HTR-8/SVneo (cell line): ENCODE measurements around the gene MRPL22.
"Not testable (repeated sequence)": the region's sequence is repeated elsewhere in the genome, so short reads cannot be mapped to it uniquely, and the experiment has no call there.

Experiments
- DNase-seq: peaks from one replicate; pipeline ENCODE4 v3.0.0; 2011; ENCODE audit warnings: low spot score, mixed read lengths; ENCODE audit not compliant: insufficient read length
- FAIRE-seq: peaks from 2 replicates; lab custom pipeline; 2011; peaks lifted over from hg19 to GRCh38; lab: Jason Lieb, UNC

Gene MRPL22

DNA sequence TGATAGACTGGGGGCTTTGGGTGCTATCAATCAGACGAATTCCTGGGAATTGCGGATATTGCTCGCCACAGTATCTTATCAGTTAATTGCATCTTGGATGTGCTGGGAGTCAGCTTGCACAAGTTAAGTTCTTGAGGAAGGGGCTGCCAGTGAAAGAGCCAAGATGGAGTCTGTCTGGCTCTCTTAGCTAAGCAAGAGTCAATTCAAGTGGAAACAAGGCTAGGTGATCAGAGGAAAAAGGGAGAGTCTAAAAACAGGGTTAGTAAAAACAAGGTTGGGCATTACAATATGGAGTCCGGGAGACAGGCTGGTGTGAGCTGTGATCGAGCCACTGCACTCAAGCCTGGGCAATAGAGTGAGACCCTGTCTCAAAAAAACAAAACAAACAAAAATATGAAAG lies 1.5 kb upstream of the MRPL22 start:
- DNase-seq, FAIRE-seq: not testable (repeated sequence)

- FAIRE-seq (no peak), DNase-seq (no peak)
Measured at GRCh38 chr5:154940375-154940771, 500 bp upstream of the MRPL22 start.

- no peak for DNase-seq
- no peak for FAIRE-seq
Measured at GRCh38 chr5:154943527-154943926, 2.7 kb downstream of the MRPL22 start.

GRCh38 chr5:154944716-154945115 lies 3.8 kb downstream of the MRPL22 start:
- no peak for FAIRE-seq
- DNase-seq = no peak

- DNase-seq (peak; percentile 11), FAIRE-seq (no peak)
Measured at GRCh38 chr5:154945695-154946301, 4.9 kb downstream of the MRPL22 start.

DNA sequence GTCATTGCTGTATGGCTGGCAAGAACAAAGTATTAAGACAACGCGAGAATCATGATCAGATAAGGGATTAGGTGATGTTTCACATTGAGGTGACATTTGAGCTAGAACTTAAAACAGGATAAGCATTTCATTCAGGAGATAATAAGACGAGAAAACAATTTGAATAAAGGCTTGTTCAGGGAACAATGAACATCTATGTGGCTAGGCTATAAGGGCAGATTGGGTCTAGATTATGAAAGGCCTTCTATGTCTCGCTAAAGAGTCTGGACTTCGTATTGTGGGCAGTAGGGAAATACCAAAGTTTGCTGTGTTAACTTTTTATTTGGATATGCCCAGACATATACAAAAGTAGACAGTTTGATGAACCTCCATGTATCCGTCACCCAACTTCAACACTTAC lies 6.9 kb downstream of the MRPL22 start:
- no peak for DNase-seq
- FAIRE-seq = no peak

GRCh38 chr5:154948313-154948712 lies 7.4 kb downstream of the MRPL22 start:
- FAIRE-seq (no peak), DNase-seq (no peak)

GRCh38 chr5:154949781-154950180 lies 8.9 kb downstream of the MRPL22 start:
- FAIRE-seq (no peak), DNase-seq (no peak)

- FAIRE-seq (no peak), DNase-seq (no peak)
Measured at GRCh38 chr5:154956712-154957111, 15.8 kb downstream of the MRPL22 start.

DNA sequence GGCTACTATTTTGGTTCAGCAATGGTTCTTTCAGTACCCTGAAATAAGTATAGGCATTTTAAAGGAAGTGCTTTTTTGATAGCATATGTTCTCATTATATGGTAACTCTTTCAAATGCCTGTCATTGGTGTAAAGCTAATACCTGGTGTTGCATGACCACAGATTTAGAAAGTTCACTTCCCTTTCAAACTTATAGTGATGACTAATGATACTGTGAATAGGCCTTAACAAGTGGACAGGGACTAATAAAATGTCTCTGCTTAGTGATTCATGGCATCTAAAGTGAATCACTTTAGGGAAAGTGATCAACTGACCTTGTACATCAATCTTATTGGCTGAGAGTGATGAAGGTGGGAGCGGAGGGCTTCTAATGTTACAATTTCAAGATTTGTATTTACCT lies 21.6 kb downstream of the MRPL22 start:
- no peak for FAIRE-seq
- peak; percentile 15 for DNase-seq

GRCh38 chr5:154966081-154966841 lies 25.4 kb downstream of the MRPL22 start:
- no peak for FAIRE-seq

GRCh38 chr5:154966874-154967273 lies 26.0 kb downstream of the MRPL22 start:
- FAIRE-seq (no peak), DNase-seq (no peak)

More at GRCh38 chr5:154966081-154966841, 25.4 kb downstream of the MRPL22 start:
- no peak for DNase-seq

GRCh38 chr5:154967421-154968024 lies 26.6 kb downstream of the MRPL22 start:
- DNase-seq (peak; percentile 8), FAIRE-seq (no peak)

DNA sequence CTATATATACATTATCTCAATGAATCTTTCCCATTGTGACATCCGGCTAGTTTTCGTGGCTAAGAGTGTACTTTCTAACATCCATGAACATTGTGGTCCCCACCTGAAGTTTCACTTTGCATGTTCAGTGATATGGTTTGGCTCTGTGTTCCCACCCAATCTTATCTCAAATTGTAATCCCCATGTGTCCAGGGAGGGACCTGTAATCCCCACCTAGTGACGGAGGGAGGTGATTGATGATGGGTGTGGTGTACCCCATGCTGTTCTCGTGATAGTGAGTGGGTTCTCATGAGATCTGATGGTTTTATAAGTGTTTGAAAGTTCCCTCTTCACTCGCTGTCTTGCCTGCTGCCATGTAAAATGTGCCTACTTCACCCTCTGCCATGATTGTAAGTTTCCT lies 28.1 kb downstream of the MRPL22 start:
- FAIRE-seq (no peak), DNase-seq (no peak)

GRCh38 chr5:154970759-154971158 lies 29.9 kb downstream of the MRPL22 start:
- no peak for DNase-seq

GRCh38 chr5:154971501-154971900 lies 30.6 kb downstream of the MRPL22 start:
- FAIRE-seq (no peak), DNase-seq (no peak)

More at GRCh38 chr5:154970759-154971158, 29.9 kb downstream of the MRPL22 start:
- FAIRE-seq = no peak

- no peak for FAIRE-seq
- peak; percentile 29 for DNase-seq
Measured at GRCh38 chr5:154972476-154973080, 31.7 kb downstream of the MRPL22 start.

GRCh38 chr5:154976082-154976481 lies 35.2 kb downstream of the MRPL22 start:
- FAIRE-seq, DNase-seq: not testable (repeated sequence)

DNA sequence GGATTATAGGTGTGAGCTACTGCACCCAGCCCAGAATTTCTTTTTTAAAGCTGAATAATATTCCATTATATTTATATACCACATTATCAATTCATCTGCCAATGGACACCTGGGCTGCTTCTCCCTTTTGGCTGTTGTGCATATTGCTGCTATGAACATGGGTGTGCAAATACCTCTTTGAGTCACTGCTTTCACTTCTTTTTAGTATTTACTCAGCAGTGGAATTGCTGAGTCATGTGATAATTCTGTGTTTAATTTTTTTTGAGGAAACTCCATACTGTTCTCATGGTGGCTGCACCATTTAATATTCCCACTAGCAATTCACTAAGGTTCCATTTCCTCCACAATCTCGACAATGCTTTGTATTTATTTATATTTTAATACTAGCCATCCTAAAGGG lies 36.5 kb downstream of the MRPL22 start:
- no peak for FAIRE-seq
- no peak for DNase-seq

DNA sequence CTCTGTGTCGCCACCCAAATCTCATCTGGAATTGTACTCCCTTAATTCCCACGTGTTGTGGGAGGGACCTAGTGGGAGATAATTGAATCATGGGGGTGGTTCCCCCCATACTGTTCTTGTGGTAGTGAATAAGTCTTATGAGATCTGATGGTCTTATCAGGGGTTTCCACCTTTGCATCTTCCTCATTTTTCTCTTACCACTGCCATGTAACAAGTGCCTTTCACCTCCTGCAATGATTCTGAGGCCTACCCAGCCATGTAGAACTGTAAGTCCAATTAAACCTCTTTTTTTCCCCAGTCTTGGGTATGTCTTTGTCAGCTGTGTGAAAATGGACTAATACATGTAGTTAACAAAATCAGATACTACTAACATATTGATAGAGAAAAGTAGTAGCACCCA lies 37.4 kb downstream of the MRPL22 start:
- not testable (repeated sequence) for FAIRE-seq, DNase-seq
